ENCODE data around the gene FREY1. TPM values are rescaled to one million over a fixed set of nuclear protein-coding genes. Genes with fewer than 3 reads are reported as not detected.

FREY1 gene
- total and polyA plus RNA-seq, 2 donors (not counting 1 experiment from before 2014, with no cell fraction given) = 0.82 to 6.6 TPM

GRCh38 chr11:45924927-45925326 is 17.9 kb upstream of the FREY1 start:
- Histone ChIP-seq H3K4me1 (ENCODE audit: control insufficient read depth in 2 of 2, insufficient read depth in 2 of 2, low read length in 2 of 2) (peaks cover 68 to 85% of the 10 kb centered on the region in 2 donors), H2AFZ (ENCODE audit: insufficient read depth, low read depth, low read length, poor library complexity, severe bottlenecking) (no peak overlapping the region), H3K79me2 (ENCODE audit: control insufficient read depth, insufficient read depth, low read length) (peaks cover 87% of the 10 kb centered on the region), H3K36me3 (replicated peaks in 1 of 2; ENCODE audit: control extremely low read depth in 1 of 2, control insufficient read depth in 1 of 2, extremely low read depth in 1 of 2, insufficient read depth in 2 of 2, low read length in 1 of 2) (peaks cover 0 to 43% of the 10 kb centered on the region in 2 experiments), H3K4me3 (ENCODE audit: control extremely low read depth in 1 of 5, extremely low read depth in 1 of 5, insufficient read depth in 1 of 5, low read depth in 2 of 5, low read length in 4 of 5) (no peak overlapping the region), H4K20me1 (ENCODE audit: control insufficient read depth, insufficient read depth, low read length, poor library complexity, severe bottlenecking) (peaks cover 33% of the 10 kb centered on the region), H3K4me2 (replicated peaks; ENCODE audit: low read depth, low read length, poor library complexity, severe bottlenecking) (peak overlapping the region; percentile 79), H3K27me3 (replicated peaks in 1 of 4; ENCODE audit: control extremely low read depth in 1 of 4, control insufficient read depth in 3 of 4, insufficient read depth in 4 of 4, low read length in 3 of 4) (no peaks in the 10 kb centered on the region), H3K27ac (ENCODE audit: low read length in 2 of 2) (peak overlapping the region; percentile 27 to 67), H3K9ac (ENCODE audit: low read length) (no peak overlapping the region), H3K9me3 (ENCODE audit: control extremely low read depth in 1 of 3, control insufficient read depth in 2 of 3, insufficient read depth in 1 of 3, low read length in 2 of 3) (no peaks in the 10 kb centered on the region)
- WGBS (ENCODE audit: insufficient coverage) = 100% methylated on average over 2 of the region's 6 CpGs
- H3K4me3 Mint-ChIP-seq = peak overlapping the region; percentile 87
- H3K27ac Mint-ChIP-seq = peak overlapping the region; percentile 94
- ChIA-PET CTCF (interaction anchor here (9.6 kb wide), 1 partner anchor 9 kb away, joined by 98 read pairs; no protein-coding TSS in a partner anchor), POLR2A (interaction anchor here (9.1 kb wide), 1 partner anchor 9 kb away, joined by 162 read pairs; no protein-coding TSS in a partner anchor)
- ATAC-seq (ENCODE audit: low read depth) (no peak), DNase-seq (no peak)
- H3K9me3 Mint-ChIP-seq (ENCODE audit: insufficient read depth) = no peaks in the 10 kb centered on the region
- H3K27me3 Mint-ChIP-seq = no peaks in the 10 kb centered on the region
- TF ChIP-seq CTCF (IDR thresholded peaks at IDR 0.05) (no peak), EZH2 (IDR thresholded peaks at IDR 0.05; ENCODE audit: borderline replicate concordance, insufficient read depth, low read depth, low read length, poor library complexity, severe bottlenecking) (no peak)
- intact Hi-C loops (cut with micrococcal nuclease) = no loop called here
- H3K4me1 Mint-ChIP-seq = peaks cover 76% of the 10 kb centered on the region

Measured in B cell (primary cell).